HG02571 (cell line): ENCODE measurements around the gene STC2.
"Not testable (repeated sequence)": the region's sequence is repeated elsewhere in the genome, so short reads cannot be mapped to it uniquely, and the experiment has no call there.

Source experiments
- ATAC-seq: cut with Tn5 transposase; IDR thresholded peaks from one replicate; pipeline ENCODE4 v1.9.1; 2021; ENCODE audit warnings: mild to moderate bottlenecking, moderate library complexity; ENCODE audit not compliant: unreplicated experiment

STC2 gene

DNA sequence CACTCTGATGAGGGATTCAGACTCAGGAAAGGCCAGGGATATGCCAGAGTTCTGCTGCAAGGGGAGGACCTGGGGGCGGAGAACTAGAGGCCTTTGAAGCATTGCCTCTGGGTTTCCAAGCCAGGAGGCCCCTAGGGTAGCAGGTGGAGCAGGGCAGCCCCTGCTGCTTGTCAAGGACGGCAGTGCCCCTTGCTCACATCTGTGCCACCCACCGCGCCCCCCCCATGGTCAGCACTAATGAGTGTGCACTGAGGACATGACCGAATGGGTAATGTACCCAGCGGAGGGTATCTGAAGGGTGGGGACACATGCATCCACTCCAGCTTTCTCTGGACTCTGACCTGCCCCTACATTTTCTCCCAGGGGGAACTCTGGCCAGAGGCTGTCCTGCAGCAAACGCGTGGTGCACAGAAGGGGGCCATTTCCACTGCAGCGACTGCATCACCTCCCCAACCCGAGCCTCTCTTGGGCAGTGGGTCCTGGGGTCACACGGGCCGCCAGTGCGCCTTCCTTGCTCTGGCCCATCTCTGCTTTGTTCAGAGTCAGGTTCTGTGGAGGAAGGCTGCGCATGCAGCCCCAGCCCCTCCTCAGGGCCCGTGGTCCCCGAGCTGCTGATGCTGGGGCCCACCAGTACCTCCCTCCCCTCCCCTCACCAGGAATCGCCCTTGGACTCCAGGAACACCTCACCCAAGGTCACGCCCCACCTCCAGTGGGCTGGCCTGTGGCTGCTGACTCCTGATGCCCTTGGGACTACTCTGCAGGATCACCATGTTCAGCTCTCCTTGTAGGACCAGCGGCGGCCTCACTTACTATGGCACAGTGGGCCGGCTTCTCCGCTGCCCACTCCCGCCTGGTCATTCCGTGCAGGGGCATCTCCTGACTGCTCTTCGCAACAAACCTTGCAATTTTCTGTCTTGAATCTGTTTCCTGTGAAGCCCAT lies 31.2 kb downstream of the STC2 start:
- no peak for ATAC-seq

DNA sequence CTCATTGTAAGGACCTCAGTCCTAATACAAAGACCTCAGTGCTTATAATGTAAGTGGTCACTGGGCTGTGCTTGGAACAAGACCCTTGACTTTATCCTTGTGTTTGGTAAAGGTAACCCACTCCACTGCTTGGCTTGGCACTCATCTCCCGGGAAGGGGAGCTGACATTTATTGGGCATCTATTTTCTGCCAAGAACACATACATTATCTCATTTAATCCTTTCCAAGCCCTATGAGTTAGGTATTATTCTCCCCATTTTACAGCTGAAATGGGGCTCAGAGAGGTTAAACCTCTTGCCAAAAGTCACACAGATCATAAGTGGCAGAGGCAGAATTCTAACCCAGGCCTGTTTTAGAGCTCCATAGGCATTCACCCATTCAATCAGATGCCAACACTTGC lies 32.4 kb downstream of the STC2 start:
- no peak for ATAC-seq

DNA sequence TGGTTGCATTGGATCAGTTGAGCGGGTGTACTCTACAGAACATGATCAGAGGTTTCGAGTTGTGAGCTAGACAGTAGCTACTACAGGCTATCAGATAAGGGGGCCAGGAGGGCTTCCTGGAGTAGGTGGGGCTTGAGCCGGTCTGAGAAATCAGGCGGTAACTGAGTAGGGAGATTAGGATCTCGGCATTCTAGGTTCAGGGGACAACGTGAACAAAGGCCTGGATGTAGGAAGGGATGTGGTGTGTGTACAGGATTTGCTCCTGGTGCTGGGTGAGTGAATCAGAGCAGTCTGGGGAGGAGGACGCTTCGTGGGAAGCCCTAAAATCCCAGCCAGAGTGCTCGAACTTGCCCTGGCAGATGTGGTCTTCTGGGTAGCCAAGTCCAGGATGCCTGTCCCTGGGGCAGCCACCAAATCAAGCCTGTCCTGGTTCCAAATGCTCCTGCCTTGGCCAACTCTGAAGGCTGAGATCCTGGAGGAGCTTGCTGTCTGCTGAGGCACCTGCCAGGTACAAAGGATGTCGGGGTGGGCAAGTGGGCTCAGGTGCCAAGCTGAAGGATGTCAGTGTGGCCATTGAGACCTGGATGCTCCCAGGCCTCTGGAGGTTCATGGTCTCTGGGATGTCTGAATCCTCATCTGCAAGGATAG lies 33.4 kb downstream of the STC2 start:
- no peak for ATAC-seq

DNA sequence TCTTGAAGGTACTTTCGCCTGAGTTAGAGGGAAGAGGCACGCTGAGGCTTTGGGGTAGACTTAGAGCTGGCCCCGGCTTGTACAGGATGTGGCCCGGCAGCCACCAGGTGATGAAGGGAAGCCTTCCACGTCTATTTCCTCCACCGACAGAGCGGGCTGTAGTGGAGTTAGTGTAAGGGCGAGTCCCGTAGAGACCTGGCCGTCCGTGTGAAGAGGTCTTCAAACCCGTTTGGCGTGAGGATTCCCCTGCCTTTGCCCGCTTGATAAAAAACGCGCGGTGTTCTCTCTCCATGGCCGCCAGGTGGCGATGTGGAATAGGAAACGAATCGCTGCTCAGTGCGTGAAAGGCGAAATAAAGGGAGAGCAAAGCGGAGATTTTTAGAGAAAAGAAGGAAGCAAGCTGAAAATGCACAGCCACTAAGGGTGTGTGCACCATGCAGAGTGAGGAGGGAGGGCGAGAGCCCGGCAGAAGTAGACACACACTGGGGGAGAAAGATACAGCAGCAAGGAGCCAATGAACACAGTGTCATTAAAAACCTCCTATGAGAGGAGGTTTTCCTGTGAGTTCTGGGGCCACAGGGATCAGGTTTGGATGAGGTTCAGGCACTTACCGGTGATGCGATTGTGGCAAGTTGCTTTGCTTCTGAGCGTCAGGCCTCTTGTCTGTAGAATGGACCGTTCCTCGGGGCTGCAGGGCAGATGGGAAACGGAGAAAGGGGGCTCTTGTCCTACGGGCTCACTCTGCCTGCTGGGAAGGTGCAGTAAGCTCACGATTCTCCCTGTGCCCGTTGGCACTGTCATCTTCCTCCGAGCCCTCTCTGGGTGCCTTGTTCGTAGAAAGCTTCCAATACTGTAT lies 34.2 kb downstream of the STC2 start:
- ATAC-seq, result no peak

DNA sequence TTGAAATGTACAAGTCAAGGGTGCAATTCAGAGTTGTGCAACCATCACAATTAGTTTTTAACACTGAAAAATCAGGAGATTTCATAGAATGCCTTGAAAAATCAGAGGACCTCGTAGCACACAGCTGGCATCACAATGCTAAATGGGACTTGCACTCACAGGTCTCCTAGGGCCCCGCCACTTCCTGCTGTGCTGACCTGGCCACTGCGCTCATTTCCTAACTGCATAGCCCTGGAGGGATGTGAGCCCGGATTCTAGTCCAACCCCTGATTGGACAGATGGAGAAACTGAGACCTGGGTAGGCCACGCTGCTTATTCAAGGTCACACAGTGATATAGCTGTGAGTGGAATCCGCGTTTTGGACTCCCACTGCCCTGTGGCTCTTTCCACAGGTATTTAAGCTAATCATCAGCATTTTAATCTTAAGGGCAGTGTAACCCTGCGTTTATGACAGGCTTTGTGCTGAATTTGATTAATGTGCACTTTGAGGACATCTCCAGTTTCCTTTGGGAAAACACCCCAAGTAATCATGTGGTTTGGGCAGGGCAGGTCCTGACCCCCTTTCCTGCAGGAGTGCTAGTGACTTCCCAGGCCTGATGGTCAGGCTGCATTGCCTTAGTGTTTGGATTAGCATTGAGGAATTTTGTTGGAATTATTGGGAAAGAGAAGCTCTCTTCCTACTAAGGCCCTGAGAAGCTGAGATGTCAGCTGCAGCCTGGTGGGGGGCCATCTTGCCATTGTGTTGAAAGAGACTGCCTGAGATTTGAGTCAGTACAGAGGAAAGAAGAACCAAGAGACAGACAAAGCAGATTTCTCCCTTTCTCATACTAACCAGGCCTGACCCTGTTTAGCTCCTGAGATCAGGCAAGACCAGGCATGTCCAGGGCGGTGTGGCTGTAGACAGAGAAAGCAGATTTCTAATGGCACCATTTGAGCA lies 36.2 kb downstream of the STC2 start:
- peak; percentile 60 for ATAC-seq

DNA sequence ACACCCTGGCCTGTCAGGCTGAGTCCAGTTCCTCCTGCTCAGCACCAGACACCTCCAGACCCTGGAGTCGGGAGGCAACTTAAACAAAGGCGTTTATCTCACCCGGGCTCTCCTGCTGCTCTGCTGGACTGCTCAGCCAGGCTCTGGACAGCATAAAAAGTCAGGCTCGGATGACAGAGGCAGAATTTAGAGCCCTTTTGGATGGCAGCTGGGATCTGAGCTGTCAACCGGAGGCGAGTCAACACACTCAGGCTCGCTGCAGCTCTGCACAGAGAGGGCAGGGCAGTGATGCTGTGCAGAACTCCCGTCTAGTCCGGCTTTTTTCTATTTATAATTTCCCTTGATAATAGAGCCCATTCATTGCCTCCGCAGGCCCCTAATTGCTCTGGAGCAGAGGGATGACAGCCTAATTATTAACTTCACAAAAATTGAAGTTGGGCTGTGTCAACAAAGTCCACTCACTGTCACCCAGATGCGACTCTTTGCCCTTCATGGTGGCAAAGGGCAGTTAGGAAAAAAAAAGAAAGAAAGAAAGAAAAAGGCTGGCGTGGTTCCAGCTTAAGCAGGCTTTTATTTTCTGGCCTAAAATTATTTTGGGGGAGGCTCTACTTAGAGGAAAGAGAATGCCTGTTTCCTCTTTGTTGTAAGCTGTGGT lies 37.6 kb downstream of the STC2 start:
- ATAC-seq, result no peak

- ATAC-seq, result no peak
Observed at GRCh38 chr5:173289372-173289771, 38.8 kb downstream of the STC2 start.

DNA sequence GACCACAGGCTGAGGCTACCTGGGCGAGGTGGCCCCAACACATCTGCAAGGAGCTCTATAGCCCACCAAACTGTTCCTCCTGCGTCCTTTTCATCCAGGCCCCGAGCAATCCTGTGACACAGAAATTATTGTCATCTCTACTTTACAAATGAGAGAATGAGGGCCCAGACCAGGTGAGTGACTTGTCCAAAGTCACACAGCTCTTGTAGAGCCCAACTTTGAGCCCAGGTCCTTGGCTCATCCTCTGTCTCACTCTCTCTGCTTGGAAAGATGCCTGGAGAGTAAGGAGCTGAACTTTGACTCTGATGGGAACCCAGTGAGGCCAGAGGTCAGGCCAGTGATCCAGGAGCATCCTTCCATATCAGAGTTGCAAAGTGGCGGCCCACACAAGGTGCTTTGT lies 39.6 kb downstream of the STC2 start:
- ATAC-seq, result no peak

GRCh38 chr5:173287086-173287485 lies 41.1 kb downstream of the STC2 start:
- no peak for ATAC-seq

GRCh38 chr5:173284343-173284958 lies 43.8 kb downstream of the STC2 start:
- not testable (repeated sequence) for ATAC-seq

GRCh38 chr5:173283318-173284288 lies 44.6 kb downstream of the STC2 start:
- ATAC-seq, result peak; percentile 68

DNA sequence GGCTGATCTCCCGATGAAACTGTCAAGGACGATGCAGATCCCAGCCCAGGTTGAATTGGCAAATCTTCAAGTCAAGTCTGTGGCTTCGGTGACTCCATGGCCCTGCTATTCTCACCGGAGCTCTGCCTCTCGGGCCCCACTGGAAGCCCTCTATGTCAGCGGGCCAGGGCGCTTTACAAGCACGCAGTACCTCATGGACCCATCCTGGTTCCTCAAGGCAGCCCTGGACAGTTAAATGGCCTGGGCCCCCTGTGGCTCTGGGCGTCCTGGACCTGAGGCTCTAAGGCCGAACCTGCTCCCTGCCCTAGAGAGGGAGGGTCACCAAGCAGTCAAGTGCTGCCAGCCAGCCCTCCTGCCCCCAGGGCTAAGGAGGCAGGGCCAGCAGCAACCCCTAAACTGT lies 45.3 kb downstream of the STC2 start:
- no peak for ATAC-seq

GRCh38 chr5:173281910-173282309 lies 46.3 kb downstream of the STC2 start:
- ATAC-seq, result no peak

DNA sequence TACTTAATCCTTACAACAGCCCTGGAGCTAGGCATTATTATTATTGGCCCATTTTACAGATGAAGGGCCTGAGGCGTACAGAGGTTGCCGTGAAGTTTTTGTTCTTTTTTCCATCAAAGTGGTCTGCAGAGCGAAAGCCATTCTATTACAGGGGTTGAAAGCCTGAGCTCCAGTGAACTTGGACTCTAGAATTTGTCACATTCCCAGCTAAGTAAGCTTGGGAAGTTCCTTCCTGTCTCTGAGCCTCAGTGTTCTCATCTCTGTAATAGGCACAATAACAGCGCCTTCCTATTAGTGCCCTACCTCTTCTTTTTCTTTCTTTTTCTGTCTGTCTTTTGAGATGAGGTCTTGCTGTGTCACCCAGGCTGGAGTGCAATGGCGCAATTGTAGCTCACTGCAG lies 49.0 kb downstream of the STC2 start:
- ATAC-seq, result no peak

- no peak for ATAC-seq
Observed at GRCh38 chr5:173278641-173279040, 49.6 kb downstream of the STC2 start.

DNA sequence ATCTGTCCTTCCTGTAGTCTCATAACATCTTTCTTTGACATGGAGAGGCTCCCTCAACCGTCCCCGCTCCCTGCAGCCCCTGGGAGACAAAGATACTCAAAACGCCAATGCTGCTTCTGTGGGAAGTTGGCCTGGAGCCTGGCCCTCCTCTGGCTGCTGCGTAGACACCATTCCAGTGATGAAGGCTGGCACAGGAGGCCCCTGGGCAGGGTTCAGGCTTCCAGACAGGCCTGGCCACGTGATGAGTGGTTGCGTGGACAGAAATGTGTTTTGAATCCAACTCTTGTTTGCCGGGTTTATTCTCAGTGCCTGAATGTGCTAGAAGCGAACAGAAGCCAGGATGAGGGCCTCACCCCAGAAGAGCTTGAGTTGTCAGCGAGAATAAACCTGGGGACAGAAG lies 50.0 kb downstream of the STC2 start:
- no peak for ATAC-seq

DNA sequence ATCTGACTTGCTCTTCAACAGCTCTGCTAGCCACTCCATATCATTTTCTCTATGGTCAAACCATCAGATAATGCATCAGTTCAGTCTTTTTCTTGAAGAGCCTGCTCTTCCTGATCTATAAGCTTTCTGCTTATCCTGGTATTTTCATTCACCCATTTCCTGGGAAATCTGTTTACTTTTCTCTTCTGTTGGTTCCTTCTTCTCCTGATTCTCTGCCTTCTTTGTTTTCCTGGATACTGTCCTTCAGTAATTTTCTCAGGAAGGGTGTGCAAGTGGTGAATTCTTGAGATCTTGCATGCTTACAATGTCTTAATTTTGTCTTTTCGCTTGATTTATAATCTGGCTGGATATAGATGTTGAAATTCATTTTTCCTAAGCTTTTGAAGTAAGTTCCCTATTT lies 53.4 kb downstream of the STC2 start:
- no peak for ATAC-seq

- no peak for ATAC-seq
Observed at GRCh38 chr5:173271419-173271818, 56.8 kb downstream of the STC2 start.
